SK-N-SH treated with all-trans-retinoic acid at 6 μM for 48 hours (cell line): ENCODE data around the gene SLC4A11.

Source experiments
- ATAC-seq: fragments of 200-7000 bp; cut with Tn5 transposase; 3 replicates; pipeline ENCODE4 v1.9.1; 2020; ENCODE audit warnings: mild to moderate bottlenecking, moderate library complexity
- ARNTL ChIP-seq: fragments of 450-650 bp; formaldehyde crosslinking; IDR thresholded peaks from 2 replicates; pipeline ENCODE4 v1.5.0; 2020; ENCODE audit warnings: low read depth, mild to moderate bottlenecking, moderate library complexity, borderline replicate concordance
- BACH2 ChIP-seq: fragments of 250-450 bp; sonication (Bioruptor Pico); IDR thresholded peaks from 2 replicates; pipeline ENCODE4 v1.9.0; 2021; ENCODE audit warnings: mild to moderate bottlenecking, borderline replicate concordance
- CSDC2 ChIP-seq: fragments of 250-450 bp; sonication (Bioruptor Pico); IDR thresholded peaks from 2 replicates; pipeline ENCODE4 v1.5.0; 2020; ENCODE audit warnings: mild to moderate bottlenecking, moderate library complexity
- ESRRG ChIP-seq: fragments of 250-450 bp; sonication (Bioruptor Pico); IDR thresholded peaks from 2 replicates; pipeline ENCODE4 v1.6.1; 2021; ENCODE audit warnings: mild to moderate bottlenecking
- GLIS3 ChIP-seq: fragments of 250-450 bp; sonication (Bioruptor Pico); IDR thresholded peaks from 2 replicates; pipeline ENCODE4 v1.5.0; 2020; ENCODE audit warnings: mild to moderate bottlenecking, moderate library complexity
- ISL1 ChIP-seq: fragments of 250-450 bp; sonication (Bioruptor Pico); IDR thresholded peaks from 2 replicates; pipeline ENCODE4 v2.1.2; 2022; ENCODE audit warnings: mild to moderate bottlenecking, moderate library complexity
- OSR1 ChIP-seq: fragments of 250-450 bp; sonication (Bioruptor Pico); IDR thresholded peaks from 2 replicates; pipeline ENCODE4 v1.8.0; 2022; ENCODE audit warnings: moderate library complexity, mild to moderate bottlenecking, inconsistent platforms
- PPARA ChIP-seq: fragments of 250-450 bp; sonication (Bioruptor Pico); IDR thresholded peaks from 2 replicates; pipeline ENCODE4 v1.5.0; 2020; ENCODE audit warnings: mild to moderate bottlenecking, borderline replicate concordance
- RARB ChIP-seq: fragments of 250-450 bp; sonication (Bioruptor Pico); IDR thresholded peaks from 2 replicates; pipeline ENCODE4 v1.8.0; 2021; ENCODE audit warnings: mild to moderate bottlenecking, moderate library complexity
- SNAI2 ChIP-seq: fragments of 250-450 bp; sonication (Bioruptor Pico); IDR thresholded peaks from 2 replicates; pipeline ENCODE4 v1.5.0; 2020; ENCODE audit warnings: mild to moderate bottlenecking, moderate library complexity
- TCF4 ChIP-seq: fragments of 250-450 bp; sonication (Bioruptor Pico); IDR thresholded peaks from 2 replicates; pipeline ENCODE4 v1.8.0; 2021; ENCODE audit warnings: mild to moderate bottlenecking, moderate library complexity, borderline replicate concordance
- TOX ChIP-seq: fragments of 250-450 bp; sonication (Bioruptor Pico); IDR thresholded peaks from 2 replicates; pipeline ENCODE4 v1.8.0; 2021; ENCODE audit warnings: mild to moderate bottlenecking, moderate library complexity, borderline replicate concordance
- ZC3H10 ChIP-seq: fragments of 250-450 bp; sonication (Bioruptor Pico); IDR thresholded peaks from 2 replicates; pipeline ENCODE4 v1.5.1; 2021; ENCODE audit warnings: mild to moderate bottlenecking, moderate library complexity
- ZFP3 ChIP-seq: fragments of 250-450 bp; sonication (Bioruptor Pico); IDR thresholded peaks from 2 replicates; pipeline ENCODE4 v1.5.0; 2020; ENCODE audit warnings: mild to moderate bottlenecking, moderate library complexity
- ZFP30 ChIP-seq: fragments of 450-650 bp; formaldehyde crosslinking; IDR thresholded peaks from 2 replicates; pipeline ENCODE4 v1.5.0; 2022; ENCODE audit warnings: mild to moderate bottlenecking, moderate library complexity
- ZNF565 ChIP-seq: fragments of 450-650 bp; formaldehyde crosslinking; conservative IDR thresholded peaks from 2 replicates; pipeline ENCODE4 v1.5.0; 2020; ENCODE audit warnings: low read depth, mild to moderate bottlenecking, moderate library complexity
- TF ChIP-seq, protein P1 (sequence below): fragments of 250-450 bp; sonication (Bioruptor Pico); IDR thresholded peaks from 2 replicates; pipeline ENCODE4 v1.5.0; 2020; ENCODE audit warnings: mild to moderate bottlenecking, moderate library complexity
- TF ChIP-seq, protein P2 (sequence below): fragments of 250-450 bp; sonication (Bioruptor Pico); IDR thresholded peaks from 2 replicates; pipeline ENCODE4 v1.8.0; 2020; ENCODE audit warnings: mild to moderate bottlenecking, moderate library complexity, borderline replicate concordance
- TF ChIP-seq, protein P3 (sequence below): fragments of 250-450 bp; sonication (Bioruptor Pico); IDR thresholded peaks from 2 replicates; pipeline ENCODE4 v1.8.0; 2021; ENCODE audit warnings: low read depth, mild to moderate bottlenecking, moderate library complexity, borderline replicate concordance
- TF ChIP-seq, protein P4 (sequence below): fragments of 250-450 bp; sonication (Bioruptor Pico); IDR thresholded peaks from 2 replicates; pipeline ENCODE4 v1.5.1; 2020; ENCODE audit warnings: low read depth, mild to moderate bottlenecking, moderate library complexity
- TF ChIP-seq, protein P5 (sequence below): fragments of 250-450 bp; sonication (Bioruptor Pico); IDR thresholded peaks from 2 replicates; pipeline ENCODE4 v1.5.1; 2021; ENCODE audit warnings: mild to moderate bottlenecking, moderate library complexity

Gene SLC4A11

DNA sequence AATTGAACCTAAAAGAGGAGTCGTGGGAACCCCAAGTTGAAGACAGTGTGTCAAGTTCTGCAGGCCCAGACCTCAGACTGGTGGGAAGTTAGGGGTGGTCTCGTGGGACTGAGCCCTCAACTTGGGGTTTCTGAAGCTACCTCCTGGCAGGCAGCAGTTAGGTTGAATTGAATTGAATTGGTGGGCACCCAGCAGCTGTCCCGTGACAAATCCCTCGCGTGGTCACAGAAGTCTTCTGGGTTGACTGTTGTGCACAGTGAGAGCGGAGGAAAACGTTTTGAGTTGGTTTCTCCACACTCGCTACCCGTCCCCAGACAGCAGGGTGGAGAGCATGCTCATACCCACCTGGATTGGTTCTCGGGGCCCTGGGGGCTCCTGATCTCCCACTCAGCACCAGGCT lies 12.9 kb downstream of the SLC4A11 start:
- no peak for ATAC-seq
- TF ChIP-seq BACH2 (CRISPR knock-in tag) (no peak), TOX (no peak), GLIS3 (no peak), ZC3H10 (CRISPR knock-in tag) (no peak)
- TF ChIP-seq, protein P1, sequence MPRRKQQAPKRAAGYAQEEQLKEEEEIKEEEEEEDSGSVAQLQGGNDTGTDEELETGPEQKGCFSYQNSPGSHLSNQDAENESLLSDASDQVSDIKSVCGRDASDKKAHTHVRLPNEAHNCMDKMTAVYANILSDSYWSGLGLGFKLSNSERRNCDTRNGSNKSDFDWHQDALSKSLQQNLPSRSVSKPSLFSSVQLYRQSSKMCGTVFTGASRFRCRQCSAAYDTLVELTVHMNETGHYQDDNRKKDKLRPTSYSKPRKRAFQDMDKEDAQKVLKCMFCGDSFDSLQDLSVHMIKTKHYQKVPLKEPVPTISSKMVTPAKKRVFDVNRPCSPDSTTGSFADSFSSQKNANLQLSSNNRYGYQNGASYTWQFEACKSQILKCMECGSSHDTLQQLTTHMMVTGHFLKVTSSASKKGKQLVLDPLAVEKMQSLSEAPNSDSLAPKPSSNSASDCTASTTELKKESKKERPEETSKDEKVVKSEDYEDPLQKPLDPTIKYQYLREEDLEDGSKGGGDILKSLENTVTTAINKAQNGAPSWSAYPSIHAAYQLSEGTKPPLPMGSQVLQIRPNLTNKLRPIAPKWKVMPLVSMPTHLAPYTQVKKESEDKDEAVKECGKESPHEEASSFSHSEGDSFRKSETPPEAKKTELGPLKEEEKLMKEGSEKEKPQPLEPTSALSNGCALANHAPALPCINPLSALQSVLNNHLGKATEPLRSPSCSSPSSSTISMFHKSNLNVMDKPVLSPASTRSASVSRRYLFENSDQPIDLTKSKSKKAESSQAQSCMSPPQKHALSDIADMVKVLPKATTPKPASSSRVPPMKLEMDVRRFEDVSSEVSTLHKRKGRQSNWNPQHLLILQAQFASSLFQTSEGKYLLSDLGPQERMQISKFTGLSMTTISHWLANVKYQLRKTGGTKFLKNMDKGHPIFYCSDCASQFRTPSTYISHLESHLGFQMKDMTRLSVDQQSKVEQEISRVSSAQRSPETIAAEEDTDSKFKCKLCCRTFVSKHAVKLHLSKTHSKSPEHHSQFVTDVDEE (CRISPR knock-in tag), result no peak

DNA sequence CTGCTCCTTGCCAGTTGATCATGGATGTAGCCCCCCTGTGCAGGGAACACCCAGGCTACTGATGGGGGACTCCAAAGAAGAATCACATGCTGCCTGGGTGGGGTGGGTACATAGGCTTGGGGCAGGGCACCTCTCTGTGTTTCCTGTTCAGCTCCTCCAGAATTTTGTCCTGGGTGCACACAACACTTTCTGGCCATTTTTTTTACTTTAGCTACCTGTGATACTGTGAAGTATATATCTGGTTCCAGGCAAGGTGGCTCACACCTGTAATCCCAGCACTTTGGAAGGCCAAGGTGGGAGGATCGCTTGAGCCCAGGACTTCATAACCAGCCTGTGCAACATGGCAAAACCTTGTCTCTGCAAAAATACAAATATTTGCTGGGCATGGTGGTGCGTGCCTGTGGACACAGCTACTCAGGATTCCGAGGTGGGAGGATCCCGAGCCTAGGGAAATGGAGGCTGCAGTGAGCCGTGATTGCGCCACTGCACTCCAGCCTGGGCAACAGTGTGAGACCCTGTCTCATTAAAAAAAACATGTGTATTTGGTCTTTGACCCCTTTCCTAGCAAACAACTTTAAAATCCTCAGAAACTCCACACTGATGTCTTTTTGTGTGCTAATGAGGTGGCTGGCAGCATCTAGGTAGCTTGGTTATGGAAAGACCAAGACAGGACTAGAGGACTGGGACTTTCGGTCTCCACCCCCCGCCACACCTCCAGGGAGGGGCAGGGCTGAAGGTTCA lies 14.1 kb downstream of the SLC4A11 start:
- no peak for ATAC-seq
- no peak for TF ChIP-seq RARB (CRISPR knock-in tag)
- no peak for TF ChIP-seq ZFP30 (CRISPR knock-in tag)
- no peak for TF ChIP-seq ZNF565 (CRISPR knock-in tag)
- TF ChIP-seq, protein P2, sequence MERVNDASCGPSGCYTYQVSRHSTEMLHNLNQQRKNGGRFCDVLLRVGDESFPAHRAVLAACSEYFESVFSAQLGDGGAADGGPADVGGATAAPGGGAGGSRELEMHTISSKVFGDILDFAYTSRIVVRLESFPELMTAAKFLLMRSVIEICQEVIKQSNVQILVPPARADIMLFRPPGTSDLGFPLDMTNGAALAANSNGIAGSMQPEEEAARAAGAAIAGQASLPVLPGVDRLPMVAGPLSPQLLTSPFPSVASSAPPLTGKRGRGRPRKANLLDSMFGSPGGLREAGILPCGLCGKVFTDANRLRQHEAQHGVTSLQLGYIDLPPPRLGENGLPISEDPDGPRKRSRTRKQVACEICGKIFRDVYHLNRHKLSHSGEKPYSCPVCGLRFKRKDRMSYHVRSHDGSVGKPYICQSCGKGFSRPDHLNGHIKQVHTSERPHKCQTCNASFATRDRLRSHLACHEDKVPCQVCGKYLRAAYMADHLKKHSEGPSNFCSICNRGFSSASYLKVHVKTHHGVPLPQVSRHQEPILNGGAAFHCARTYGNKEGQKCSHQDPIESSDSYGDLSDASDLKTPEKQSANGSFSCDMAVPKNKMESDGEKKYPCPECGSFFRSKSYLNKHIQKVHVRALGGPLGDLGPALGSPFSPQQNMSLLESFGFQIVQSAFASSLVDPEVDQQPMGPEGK (CRISPR knock-in tag), result no peak
- no peak for TF ChIP-seq ZC3H10 (CRISPR knock-in tag)
- TF ChIP-seq TCF4 (CRISPR knock-in tag), result no peak
- TF ChIP-seq BACH2 (CRISPR knock-in tag), result no peak
- no peak for TF ChIP-seq GLIS3
- TF ChIP-seq, protein P3, sequence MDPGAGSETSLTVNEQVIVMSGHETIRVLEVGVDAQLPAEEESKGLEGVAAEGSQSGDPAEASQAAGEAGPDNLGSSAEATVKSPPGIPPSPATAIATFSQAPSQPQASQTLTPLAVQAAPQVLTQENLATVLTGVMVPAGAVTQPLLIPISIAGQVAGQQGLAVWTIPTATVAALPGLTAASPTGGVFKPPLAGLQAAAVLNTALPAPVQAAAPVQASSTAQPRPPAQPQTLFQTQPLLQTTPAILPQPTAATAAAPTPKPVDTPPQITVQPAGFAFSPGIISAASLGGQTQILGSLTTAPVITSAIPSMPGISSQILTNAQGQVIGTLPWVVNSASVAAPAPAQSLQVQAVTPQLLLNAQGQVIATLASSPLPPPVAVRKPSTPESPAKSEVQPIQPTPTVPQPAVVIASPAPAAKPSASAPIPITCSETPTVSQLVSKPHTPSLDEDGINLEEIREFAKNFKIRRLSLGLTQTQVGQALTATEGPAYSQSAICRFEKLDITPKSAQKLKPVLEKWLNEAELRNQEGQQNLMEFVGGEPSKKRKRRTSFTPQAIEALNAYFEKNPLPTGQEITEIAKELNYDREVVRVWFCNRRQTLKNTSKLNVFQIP (CRISPR knock-in tag), result no peak
- no peak for TF ChIP-seq PPARA (CRISPR knock-in tag)
- TF ChIP-seq, protein P4, sequence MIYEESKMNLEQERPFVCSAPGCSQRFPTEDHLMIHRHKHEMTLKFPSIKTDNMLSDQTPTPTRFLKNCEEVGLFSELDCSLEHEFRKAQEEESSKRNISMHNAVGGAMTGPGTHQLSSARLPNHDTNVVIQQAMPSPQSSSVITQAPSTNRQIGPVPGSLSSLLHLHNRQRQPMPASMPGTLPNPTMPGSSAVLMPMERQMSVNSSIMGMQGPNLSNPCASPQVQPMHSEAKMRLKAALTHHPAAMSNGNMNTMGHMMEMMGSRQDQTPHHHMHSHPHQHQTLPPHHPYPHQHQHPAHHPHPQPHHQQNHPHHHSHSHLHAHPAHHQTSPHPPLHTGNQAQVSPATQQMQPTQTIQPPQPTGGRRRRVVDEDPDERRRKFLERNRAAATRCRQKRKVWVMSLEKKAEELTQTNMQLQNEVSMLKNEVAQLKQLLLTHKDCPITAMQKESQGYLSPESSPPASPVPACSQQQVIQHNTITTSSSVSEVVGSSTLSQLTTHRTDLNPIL, result no peak
- no peak for TF ChIP-seq OSR1 (CRISPR knock-in tag)
- no peak for TF ChIP-seq CSDC2 (CRISPR knock-in tag)
- no peak for TF ChIP-seq SNAI2 (CRISPR knock-in tag)
- TF ChIP-seq ISL1 (CRISPR knock-in tag), result no peak
- TF ChIP-seq, protein P5, sequence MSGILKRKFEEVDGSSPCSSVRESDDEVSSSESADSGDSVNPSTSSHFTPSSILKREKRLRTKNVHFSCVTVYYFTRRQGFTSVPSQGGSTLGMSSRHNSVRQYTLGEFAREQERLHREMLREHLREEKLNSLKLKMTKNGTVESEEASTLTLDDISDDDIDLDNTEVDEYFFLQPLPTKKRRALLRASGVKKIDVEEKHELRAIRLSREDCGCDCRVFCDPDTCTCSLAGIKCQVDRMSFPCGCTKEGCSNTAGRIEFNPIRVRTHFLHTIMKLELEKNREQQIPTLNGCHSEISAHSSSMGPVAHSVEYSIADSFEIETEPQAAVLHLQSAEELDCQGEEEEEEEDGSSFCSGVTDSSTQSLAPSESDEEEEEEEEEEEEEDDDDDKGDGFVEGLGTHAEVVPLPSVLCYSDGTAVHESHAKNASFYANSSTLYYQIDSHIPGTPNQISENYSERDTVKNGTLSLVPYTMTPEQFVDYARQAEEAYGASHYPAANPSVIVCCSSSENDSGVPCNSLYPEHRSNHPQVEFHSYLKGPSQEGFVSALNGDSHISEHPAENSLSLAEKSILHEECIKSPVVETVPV, result no peak
- no peak for TF ChIP-seq ZFP3

DNA sequence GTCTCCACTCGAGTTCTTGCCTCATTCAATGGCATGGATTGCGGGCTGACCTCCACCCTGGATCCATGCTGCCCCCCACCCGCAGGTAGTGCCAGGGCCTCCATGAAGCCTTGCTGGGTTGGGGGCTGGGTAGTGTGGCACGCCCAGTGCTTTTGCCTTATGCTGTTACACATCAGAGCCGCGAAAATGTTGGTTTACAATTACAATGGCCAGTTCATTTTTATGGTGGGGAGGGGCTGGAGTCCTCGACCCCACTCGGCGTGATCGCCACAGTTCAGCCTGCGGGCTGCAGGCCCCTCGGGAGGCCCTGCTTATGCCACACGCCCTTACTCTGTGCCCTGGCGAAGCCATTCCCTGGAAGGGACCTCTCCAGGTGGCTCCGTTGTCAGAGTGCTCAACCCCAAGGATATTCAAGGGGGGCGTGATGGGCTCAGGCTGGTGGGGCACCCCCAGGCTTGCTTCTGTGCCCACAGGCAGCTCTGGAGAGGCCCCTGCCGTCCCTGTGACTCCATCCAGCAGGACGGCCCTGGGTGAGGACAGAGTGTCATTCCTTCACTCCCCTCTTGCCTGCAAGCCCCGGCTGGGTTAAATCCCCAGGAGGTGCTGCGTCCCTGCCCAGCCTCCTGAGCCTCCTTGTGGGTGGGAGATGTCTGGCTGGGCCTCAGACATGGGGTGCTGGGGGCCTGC lies 14.9 kb downstream of the SLC4A11 start:
- TF ChIP-seq PPARA (CRISPR knock-in tag) (no peak), ZNF565 (CRISPR knock-in tag) (no peak), ZFP30 (CRISPR knock-in tag) (no peak), CSDC2 (CRISPR knock-in tag) (no peak), ARNTL (CRISPR knock-in tag) (no peak), ESRRG (CRISPR knock-in tag) (no peak)
- ATAC-seq, result no peak; the same call in 2 of the 3 replicates
